ENCODE results near the gene LRRN2. TPM values are rescaled to one million over a fixed set of nuclear protein-coding genes. Genes with fewer than 3 reads are reported as not detected.

LRRN2 gene
- total RNA-seq, 1 donor from 2014 or later: 3.9 TPM

DNA sequence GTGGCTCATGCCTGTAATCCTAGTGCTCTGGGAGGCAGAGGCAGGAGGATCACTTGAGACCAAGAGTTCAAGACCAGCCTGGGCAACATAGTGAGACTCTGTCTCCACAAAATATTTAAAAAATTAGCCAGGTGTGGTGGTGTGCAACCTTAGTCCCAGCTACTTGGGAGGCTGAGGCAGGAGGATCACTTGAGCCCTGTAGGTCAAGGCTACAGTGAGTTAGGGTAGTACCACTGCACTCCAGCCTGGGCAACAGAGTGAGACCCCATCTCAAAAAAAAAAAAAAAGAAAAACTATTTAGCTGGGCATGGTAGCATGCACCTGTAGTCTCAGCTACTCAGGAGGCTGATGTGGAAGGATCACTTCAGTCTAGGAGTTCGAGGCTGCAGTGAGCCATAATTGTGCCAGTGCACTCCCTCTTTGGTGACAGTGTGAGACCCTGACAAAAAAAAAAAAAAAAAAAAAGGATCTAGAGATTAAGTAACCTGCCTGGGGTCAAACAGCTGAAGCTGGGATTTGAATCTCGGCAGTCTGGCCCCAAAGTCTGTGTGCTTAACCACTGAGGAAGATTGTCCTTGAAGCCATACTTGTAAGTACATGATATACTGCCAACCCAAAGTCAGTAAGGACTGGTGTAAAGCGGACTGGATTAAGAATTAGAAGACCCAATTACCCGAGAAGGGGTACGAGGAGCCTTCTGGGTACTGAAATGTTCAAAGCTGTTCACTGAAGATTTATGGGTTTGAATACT, 31.8 kb downstream of the LRRN2 start:
- H3K27ac Mint-ChIP-seq: no peak overlapping the region
- H3K9me3 Mint-ChIP-seq: no peaks in the 10 kb centered on the region
- peaks cover 78% of the 10 kb centered on the region for H3K27me3 Mint-ChIP-seq (ENCODE audit: low read depth)
- DNase-seq (ENCODE audit: low spot score in 2 of 2, unreplicated experiment in 2 of 2): no peak
- H3K4me1 Mint-ChIP-seq: no peaks in the 10 kb centered on the region
- no peaks in the 10 kb centered on the region for H3K36me3 Mint-ChIP-seq
- no peak overlapping the region for H3K4me3 Mint-ChIP-seq
- TF ChIP-seq, protein P1, sequence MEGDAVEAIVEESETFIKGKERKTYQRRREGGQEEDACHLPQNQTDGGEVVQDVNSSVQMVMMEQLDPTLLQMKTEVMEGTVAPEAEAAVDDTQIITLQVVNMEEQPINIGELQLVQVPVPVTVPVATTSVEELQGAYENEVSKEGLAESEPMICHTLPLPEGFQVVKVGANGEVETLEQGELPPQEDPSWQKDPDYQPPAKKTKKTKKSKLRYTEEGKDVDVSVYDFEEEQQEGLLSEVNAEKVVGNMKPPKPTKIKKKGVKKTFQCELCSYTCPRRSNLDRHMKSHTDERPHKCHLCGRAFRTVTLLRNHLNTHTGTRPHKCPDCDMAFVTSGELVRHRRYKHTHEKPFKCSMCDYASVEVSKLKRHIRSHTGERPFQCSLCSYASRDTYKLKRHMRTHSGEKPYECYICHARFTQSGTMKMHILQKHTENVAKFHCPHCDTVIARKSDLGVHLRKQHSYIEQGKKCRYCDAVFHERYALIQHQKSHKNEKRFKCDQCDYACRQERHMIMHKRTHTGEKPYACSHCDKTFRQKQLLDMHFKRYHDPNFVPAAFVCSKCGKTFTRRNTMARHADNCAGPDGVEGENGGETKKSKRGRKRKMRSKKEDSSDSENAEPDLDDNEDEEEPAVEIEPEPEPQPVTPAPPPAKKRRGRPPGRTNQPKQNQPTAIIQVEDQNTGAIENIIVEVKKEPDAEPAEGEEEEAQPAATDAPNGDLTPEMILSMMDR (IDR thresholded peaks at IDR 0.05; ENCODE audit: unreplicated experiment): no peak

DNA sequence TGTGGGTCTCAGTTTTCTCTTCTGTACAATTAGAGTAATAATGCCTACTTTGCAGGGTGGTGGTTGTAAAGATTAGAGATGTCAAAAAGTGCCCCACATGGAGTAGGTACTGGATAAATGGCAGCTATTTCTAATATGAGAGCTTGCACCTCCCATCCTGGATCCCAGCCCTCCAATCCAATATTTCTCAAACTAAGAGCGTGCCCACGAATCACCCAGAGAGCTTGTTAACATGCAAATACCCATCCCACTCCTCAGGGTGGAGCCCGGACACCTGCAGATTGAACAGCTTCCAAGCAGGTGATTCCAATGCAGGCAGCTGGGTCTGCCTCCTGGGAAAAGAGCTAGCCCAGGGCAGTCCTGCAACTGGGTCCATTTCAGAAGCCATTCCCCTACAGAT, 33.0 kb downstream of the LRRN2 start:
- DNase-seq (ENCODE audit: low spot score in 2 of 2, unreplicated experiment in 2 of 2): no peak
- no peaks in the 10 kb centered on the region for H3K9me3 Mint-ChIP-seq
- H3K27ac Mint-ChIP-seq: no peak overlapping the region
- no peaks in the 10 kb centered on the region for H3K4me1 Mint-ChIP-seq
- H3K27me3 Mint-ChIP-seq (ENCODE audit: low read depth): peaks cover 70% of the 10 kb centered on the region
- H3K36me3 Mint-ChIP-seq: no peaks in the 10 kb centered on the region
- H3K4me3 Mint-ChIP-seq: no peak overlapping the region
- TF ChIP-seq, protein P1 (IDR thresholded peaks at IDR 0.05; ENCODE audit: unreplicated experiment): no peak

DNA sequence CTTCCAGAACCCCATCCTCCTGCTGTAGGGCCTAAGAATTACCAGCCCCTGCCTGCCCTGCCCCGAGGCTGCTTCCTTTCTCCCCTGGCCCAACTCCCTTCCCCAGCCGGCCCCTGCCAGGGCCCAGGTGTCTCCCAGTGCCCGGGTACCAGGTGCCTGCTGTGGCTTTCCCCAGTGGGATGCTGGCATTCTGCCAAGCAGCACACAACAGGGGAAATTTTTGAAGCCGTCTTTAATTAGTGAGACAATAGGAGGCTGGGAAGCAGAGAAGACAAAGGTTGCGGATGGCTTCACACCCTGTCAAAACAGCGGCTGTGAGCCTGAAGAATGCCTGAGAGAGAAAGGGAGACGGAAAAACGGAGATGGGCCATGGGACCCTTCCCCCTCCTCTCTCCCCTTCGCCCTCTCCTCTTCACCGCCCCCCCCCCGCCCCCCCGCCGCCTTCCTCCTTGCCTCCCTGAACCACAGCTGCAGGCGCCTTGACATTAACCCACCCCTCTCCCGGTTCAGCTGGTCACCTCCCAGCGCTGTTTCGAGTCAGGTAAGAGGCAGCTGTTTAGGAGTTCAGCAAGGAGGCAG, 33.6 kb downstream of the LRRN2 start:
- Mint-ChIP-seq H3K27me3 (ENCODE audit: low read depth) (peaks cover 67% of the 10 kb centered on the region), H3K9me3 (no peaks in the 10 kb centered on the region), H3K4me1 (no peaks in the 10 kb centered on the region), H3K36me3 (no peaks in the 10 kb centered on the region), H3K27ac (no peak overlapping the region), H3K4me3 (no peak overlapping the region)
- TF ChIP-seq, protein P1 (IDR thresholded peaks at IDR 0.05; ENCODE audit: unreplicated experiment): no peak
- no peak for DNase-seq (ENCODE audit: low spot score in 2 of 2, unreplicated experiment in 2 of 2)

DNA sequence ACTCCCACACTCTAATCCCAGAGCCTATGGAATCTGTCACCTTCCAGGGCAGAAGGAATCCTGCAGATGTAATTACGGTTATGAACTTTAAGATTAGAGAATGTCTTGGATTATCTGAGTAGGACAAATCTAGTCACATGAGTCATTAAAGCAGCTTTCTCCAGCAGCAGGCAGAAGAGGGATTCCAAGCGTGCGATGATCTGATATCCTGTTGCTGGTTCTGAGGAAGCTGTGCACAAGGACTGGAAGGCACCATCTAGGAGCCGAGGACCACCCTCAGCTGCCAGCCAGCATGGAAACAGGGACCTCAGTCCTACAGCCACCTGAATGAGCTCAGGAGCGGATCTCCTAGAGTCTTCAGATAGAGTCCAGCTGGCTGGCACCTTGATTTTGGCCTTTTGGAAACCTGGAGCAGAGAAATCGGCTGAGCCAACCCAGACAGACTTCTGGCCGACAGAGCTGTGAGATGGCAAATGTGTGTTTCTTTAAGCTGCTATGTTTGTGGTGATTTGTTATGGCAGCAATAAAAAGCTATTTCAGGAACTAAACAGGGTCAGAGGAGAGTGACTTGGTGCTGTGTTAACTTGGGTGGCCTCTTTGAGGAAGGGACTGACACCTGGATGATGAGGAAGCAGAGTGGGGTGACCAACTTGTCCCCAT, 34.5 kb downstream of the LRRN2 start:
- H3K36me3 Mint-ChIP-seq: no peaks in the 10 kb centered on the region
- H3K27ac Mint-ChIP-seq: no peak overlapping the region
- H3K9me3 Mint-ChIP-seq: no peaks in the 10 kb centered on the region
- no peak overlapping the region for H3K4me3 Mint-ChIP-seq
- no peaks in the 10 kb centered on the region for H3K4me1 Mint-ChIP-seq
- no peak for DNase-seq (ENCODE audit: low spot score in 2 of 2, unreplicated experiment in 2 of 2)
- TF ChIP-seq, protein P1 (IDR thresholded peaks at IDR 0.05; ENCODE audit: unreplicated experiment): no peak
- peaks cover 62% of the 10 kb centered on the region for H3K27me3 Mint-ChIP-seq (ENCODE audit: low read depth)

DNA sequence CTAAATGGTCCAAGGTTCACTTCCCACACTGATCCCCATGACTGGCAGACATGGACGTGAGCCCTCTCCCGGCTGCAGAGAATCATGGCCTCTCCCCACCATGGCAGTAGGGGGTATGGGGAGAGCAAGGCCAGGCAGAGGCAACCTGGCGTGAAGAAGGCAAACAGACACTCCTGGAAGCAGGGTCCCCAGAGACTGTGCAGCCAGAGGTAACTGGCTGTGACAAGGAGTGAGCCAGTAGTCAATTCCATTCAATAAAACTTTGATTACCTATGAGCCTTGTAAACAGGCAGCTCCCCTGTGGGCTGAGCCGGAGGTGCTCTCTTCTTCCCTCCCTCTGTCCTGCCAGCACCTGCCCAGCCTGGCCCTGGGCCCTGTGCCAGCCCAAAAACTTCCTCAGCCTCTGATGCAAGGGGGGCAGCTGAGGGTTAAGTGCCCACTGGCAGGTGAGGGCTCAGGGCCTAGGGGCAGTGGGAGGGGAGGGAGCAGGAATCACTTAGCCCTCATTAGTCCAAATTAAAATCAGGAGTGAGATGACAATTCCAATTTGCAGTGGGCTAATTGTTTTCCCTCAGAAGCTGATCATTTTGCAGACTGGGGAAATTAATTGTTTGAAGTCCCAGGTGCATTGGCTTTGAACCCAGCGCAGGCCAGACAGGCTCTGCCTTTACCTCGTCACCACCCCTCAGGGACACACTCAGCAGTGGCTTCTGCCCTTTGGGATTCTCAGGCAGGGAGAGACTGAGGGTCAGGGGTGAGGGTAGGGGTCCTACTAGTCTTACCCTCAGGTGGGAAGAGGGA, 35.6 kb downstream of the LRRN2 start:
- Mint-ChIP-seq H3K9me3 (no peaks in the 10 kb centered on the region), H3K27ac (no peak overlapping the region), H3K36me3 (no peaks in the 10 kb centered on the region), H3K4me1 (no peaks in the 10 kb centered on the region), H3K4me3 (no peak overlapping the region), H3K27me3 (ENCODE audit: low read depth) (peaks cover 56% of the 10 kb centered on the region)
- TF ChIP-seq, protein P1 (IDR thresholded peaks at IDR 0.05; ENCODE audit: unreplicated experiment): no peak
- no peak for DNase-seq (ENCODE audit: low spot score in 2 of 2, unreplicated experiment in 2 of 2)

All from mesothelial cell of epicardium (in vitro differentiated cells).